Omental fat pad (tissue), 4 donors: ENCODE measurements around the gene FMN1. TPM values are rescaled to one million over a fixed set of nuclear protein-coding genes. Genes with fewer than 3 reads are reported as not detected.

Experiments used
- ATAC-seq: fragments of 150-250 bp; one replicate; pipeline ENCODE4 v1.9.1; 2016; ENCODE audit warnings: mild to moderate bottlenecking, moderate library complexity; ENCODE audit not compliant: low FRiP score
- DNase-seq: peaks from one replicate; pipeline ENCODE4 v3.0.0-alpha.2; 2019; ENCODE audit warnings: low spot score
- total RNA-seq, 4 donors: library from RNA; depleted of rRNA; stranded (reverse); fragments of >200 nt; gene quantifications; one replicate each; pipeline ENCODE4 v1.1.0, GENCODE V29; 2016
- TF ChIP-seq, protein P1 (sequence below), 3 donors: fragments of 450-650 bp; IDR thresholded peaks; one replicate each; pipeline ENCODE4 v1.5.1; 2016 to 2017; ENCODE audit warnings: antibody characterized with exemption in 3 of 3, mild to moderate bottlenecking in 3 of 3, moderate library complexity in 2 of 3

The FMN1 gene
- total RNA-seq, 4 donors from 2014 or later, result 19.9 to 35.5 (median 28.5) TPM

DNA sequence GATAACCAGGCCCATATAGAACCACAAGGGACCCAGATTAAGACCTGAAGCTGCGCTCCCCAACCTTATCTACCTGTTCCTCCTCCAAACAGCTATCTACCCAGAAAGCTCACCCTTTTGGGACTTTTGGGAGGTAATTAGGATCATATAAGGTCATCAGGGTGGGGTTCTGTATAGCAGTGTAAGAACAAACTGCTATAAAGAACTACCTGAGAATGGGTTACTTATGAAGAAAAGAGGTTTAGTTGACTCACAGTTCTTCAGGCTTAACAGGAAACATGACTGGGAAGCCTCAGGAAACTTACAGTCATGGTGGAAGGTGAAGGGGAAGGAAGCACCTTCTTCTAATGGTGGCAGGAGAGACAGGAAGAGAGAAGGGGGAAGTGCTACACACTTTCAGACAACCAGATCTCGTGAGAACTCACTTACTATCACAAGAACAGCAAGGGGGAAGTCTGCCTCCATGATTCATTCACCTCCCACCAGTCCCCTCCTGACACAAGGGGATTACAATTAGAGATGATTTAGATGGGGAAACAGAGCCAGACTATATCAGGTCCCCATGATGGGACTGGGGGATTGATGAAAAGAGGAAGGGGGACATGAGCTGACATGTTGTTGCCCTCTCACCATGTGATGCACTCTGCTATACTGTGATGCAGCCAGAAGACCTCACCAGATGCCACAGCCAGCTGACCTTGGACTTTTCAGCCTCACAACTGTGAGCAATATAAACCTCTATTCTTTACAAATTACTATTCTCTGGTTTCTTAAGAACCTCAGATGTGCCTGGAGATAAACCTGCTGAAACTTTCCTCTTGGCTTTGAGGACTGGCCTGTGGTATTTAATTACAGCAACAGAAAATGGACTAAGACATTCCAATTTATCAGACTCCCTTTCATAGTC is 15.3 kb upstream of the FMN1 start:
- ATAC-seq, result no peak
- DNase-seq, result no peak
- TF ChIP-seq, protein P1, sequence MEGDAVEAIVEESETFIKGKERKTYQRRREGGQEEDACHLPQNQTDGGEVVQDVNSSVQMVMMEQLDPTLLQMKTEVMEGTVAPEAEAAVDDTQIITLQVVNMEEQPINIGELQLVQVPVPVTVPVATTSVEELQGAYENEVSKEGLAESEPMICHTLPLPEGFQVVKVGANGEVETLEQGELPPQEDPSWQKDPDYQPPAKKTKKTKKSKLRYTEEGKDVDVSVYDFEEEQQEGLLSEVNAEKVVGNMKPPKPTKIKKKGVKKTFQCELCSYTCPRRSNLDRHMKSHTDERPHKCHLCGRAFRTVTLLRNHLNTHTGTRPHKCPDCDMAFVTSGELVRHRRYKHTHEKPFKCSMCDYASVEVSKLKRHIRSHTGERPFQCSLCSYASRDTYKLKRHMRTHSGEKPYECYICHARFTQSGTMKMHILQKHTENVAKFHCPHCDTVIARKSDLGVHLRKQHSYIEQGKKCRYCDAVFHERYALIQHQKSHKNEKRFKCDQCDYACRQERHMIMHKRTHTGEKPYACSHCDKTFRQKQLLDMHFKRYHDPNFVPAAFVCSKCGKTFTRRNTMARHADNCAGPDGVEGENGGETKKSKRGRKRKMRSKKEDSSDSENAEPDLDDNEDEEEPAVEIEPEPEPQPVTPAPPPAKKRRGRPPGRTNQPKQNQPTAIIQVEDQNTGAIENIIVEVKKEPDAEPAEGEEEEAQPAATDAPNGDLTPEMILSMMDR (IDR thresholded peaks at IDR 0.05), result no peak

DNA sequence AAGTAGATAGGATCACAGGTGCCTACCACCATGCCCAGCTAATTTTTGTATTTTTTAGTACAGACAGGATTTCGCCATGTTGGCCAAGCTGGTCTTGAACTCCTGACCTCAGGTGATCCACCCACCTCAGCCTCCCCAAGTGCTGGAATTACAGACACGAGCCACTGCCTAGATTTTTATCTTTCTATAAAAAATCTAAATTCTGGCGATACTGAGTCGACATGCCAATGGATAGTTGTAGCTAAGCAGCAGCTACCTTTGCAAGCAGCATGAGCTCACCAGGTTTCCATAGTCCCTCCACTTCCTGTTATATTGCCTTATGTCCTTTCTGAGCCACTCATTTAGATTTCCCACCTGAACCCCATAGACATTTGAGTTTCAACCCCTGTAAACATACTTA is 13.1 kb upstream of the FMN1 start:
- TF ChIP-seq, protein P1 (IDR thresholded peaks at IDR 0.05), result no peak
- ATAC-seq, result no peak

DNA sequence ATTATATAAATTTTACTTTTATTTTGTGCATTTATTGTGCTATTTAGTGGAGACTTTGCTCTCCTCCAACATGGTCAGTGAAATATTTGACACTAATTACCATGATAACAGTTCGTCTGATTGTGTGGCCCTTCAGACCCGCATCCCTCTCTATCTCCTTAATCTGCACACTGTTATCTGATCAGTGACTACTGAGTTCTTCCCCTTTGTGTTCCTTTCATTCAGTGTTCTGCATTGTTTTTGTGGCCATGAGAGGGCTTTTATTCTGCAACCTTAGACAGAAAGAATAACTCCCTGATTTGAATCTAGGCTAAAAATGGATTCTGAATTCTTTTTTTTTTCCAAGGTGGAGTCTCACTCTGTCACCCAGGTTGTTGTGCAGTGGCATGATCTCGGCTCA is 11.9 kb upstream of the FMN1 start:
- TF ChIP-seq, protein P1 (IDR thresholded peaks at IDR 0.05), result no peak
- no peak for DNase-seq
- no peak for ATAC-seq

More for the DNA sequence above, 13.1 kb upstream of the FMN1 start:
- DNase-seq, result no peak

DNA sequence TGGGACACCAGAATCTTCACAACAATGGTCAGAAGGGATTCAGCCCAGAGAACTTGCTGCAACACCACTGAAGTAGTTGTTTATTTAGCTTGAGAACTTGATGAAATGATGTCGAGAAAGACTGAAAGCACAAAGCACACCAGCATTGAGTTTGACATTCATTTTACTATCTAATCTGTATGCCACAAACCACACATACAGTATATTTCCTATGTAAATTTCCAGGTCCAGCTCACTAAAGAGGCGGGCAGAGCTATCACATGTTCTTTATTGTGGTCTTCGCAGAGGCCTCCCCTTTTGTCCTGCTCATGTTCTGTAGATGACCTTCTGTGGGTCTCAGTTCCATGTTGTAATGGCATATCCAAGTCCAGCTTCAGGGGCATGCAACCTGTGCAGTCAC is 10.4 kb upstream of the FMN1 start:
- TF ChIP-seq, protein P1 (IDR thresholded peaks at IDR 0.05), result no peak
- no peak for ATAC-seq
- DNase-seq, result no peak

DNA sequence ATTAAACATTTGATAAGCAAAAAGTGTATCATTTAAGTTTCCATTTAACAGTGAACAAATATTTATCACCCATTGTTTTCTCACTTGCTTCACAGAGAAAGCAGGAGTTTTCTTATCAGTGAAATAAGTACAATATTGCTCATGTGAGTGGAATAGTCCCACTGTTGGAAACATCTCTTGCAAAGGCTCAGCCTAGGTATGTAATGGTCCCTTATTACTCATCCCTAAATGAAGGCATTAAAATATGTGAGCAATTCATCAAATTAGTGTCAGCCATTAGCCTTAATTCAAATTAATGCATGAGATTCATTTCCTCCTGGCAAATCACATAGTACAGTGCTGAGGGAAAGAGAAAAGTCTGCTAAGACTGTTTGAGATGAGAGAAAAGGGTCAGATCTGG is 9.6 kb upstream of the FMN1 start:
- no peak for ATAC-seq
- DNase-seq, result no peak
- TF ChIP-seq, protein P1 (IDR thresholded peaks at IDR 0.05), result no peak

DNA sequence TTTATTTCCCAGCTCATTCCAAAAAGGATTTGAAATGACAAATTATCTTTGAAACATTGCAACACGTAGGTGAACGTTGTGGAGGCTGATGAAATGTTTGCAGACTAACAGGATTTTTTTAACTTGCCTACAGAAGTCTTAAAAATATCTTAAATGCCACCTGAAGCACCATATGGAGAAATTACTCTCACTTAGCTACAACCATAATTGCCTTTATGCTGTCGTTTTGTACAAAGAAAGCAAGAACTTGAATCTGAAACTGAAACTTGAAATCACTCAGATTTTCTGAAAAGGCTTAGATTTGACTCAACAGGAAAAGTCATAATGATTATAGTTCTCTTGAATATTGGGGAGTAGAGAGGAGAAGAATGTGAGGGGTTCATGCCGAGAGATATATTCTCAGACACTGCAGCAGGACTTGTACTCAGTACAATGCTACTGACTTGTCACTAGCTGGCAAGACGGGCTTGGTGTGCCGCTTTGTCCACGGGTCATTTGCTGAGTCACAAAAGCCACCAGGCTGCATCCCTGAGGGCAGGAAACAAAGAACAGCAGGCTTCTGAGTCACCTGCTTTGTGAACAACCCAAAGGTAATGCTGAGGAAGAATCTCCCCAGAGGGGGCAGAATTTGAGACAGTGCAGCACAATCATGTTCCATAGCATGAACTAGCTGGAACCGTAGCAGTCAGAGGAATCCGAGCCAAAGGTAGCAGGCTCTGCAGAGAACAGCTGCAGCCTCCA is 7.1 kb upstream of the FMN1 start:
- peak; percentile 31 for ATAC-seq
- DNase-seq, result peak; percentile 27
- TF ChIP-seq, protein P1 (IDR thresholded peaks at IDR 0.05), result no peak
